Stimulated activated CD4-positive, alpha-beta T cell treated with anti-CD3 and anti-CD28 coated beads, Interleukin-1b, Interleukin-23, amount 100 ng/mL, for 4 hours (primary cell): ENCODE measurements around the gene DGKZ.
"Not testable (repeated sequence)": the region's sequence is repeated elsewhere in the genome, so short reads cannot be mapped to it uniquely, and the experiment has no call there.

Source experiments
- DNase-seq, 2 donors: peaks; one replicate each; pipeline ENCODE4 v3.0.0-alpha.2; 2020; ENCODE audit warnings: low read depth in 2 of 2

DGKZ gene, protein sequence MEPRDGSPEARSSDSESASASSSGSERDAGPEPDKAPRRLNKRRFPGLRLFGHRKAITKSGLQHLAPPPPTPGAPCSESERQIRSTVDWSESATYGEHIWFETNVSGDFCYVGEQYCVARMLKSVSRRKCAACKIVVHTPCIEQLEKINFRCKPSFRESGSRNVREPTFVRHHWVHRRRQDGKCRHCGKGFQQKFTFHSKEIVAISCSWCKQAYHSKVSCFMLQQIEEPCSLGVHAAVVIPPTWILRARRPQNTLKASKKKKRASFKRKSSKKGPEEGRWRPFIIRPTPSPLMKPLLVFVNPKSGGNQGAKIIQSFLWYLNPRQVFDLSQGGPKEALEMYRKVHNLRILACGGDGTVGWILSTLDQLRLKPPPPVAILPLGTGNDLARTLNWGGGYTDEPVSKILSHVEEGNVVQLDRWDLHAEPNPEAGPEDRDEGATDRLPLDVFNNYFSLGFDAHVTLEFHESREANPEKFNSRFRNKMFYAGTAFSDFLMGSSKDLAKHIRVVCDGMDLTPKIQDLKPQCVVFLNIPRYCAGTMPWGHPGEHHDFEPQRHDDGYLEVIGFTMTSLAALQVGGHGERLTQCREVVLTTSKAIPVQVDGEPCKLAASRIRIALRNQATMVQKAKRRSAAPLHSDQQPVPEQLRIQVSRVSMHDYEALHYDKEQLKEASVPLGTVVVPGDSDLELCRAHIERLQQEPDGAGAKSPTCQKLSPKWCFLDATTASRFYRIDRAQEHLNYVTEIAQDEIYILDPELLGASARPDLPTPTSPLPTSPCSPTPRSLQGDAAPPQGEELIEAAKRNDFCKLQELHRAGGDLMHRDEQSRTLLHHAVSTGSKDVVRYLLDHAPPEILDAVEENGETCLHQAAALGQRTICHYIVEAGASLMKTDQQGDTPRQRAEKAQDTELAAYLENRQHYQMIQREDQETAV

GRCh38 chr11:46346886-46347636, at the start of gene DGKZ:
TSS of gene DGKZ (plus strand) at chr11:46347463. CDS start at chr11:46347660, 197 bp downstream.
- peak; percentile 81 to 87 for DNase-seq

- no peak for DNase-seq
Observed at GRCh38 chr11:46298699-46299433, 48.4 kb upstream of the DGKZ start.

- DNase-seq, result no peak
Observed at GRCh38 chr11:46299451-46299961, 47.8 kb upstream of the DGKZ start.

- DNase-seq, result no peak
Observed at GRCh38 chr11:46300270-46300669, 47.0 kb upstream of the DGKZ start.

DNA sequence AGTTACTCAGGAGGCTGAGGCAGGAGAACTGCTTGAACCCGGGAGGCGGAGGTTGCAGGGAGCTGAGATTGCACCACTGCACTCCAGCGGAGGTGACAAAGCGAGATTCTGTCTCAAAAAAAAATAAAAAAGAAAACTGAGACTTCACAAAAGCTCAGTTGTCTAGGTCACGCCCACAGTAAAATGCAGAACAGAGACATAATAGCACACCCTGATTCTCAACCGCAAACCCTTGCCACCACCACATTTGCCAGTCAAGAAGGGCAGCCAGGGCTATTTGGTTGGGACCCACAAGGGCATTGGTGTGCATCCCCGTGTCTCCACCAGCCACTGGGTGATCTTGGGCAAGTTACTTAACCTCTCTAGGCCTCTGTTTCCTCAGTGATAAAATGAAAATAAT, 44.4 kb upstream of the DGKZ start:
- no peak for DNase-seq

DNA sequence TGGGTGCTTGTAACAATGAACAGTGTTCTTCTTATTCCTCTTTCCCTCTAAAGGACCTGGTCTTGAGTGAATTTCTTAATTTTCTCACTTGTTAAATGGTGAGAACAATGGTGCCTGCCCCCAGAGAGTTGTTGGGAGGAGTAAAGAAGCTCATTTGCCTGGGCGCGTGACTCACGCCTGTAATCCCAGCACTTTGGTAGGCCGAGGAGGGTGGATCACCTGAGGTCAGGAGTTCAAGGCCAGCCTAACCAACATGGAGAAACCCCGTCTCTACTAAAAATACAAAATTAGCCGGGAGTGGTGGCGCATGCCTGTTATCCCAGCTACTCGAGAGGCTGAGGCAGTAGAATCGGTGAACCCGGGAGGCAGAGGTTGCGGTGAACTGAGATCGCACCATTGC, 43.2 kb upstream of the DGKZ start:
- DNase-seq, result not testable (repeated sequence)

DNA sequence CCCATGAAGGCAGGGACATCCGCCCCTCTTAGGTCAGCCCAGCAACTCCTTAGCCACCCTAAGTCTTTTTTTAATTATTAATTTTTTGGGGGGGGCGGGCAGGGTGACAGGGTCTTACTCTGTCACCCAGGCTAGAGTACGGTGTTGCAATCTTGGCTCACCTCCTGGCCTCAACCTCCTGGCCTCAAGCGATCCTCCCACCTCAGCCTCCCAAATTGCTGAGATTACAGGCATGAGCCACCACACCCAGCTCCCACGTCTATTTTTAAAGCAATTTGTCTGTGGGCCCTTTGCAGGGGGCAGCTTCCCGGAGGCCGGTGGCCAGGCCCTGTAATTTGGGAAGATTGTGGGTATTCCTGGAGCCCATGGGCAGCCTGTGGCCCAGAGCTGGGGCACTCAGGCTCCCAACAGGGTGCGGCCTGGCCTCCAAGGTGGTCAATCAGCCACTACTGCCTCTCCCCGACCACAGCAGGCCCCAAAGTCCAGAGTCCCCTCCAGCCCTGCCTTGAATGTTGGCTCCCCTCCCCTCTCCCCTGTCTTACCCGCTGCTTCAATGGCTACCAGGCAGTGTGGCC, 42.6 kb upstream of the DGKZ start:
- no peak for DNase-seq

- no peak for DNase-seq
Observed at GRCh38 chr11:46305295-46305694, 42.0 kb upstream of the DGKZ start.

GRCh38 chr11:46306296-46306853, 40.9 kb upstream of the DGKZ start:
- no peak for DNase-seq

DNA sequence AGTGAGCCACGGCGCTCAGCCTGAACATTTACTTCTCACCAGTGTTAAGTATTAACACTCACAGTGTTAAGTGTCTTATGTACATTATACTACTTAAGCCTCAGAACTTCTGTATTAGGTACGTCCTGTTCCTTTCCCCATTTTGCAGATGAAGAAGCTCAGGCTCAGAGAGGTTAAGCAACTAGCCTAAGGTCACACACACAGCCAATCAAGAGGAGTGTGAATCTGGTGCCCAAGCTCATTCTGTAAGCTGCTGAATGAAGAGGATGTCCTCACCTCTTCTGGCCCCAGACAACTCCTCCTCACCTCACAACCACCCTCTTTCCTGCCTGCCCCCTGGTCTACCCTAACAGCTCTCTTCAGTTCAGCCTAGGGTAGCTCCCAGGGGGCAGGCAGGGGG, 39.9 kb upstream of the DGKZ start:
- DNase-seq, result no peak

- no peak for DNase-seq
Observed at GRCh38 chr11:46307785-46308341, 39.4 kb upstream of the DGKZ start.

- peak; percentile 47 to 62 for DNase-seq
Observed at GRCh38 chr11:46308631-46309419, 38.4 kb upstream of the DGKZ start.

DNA sequence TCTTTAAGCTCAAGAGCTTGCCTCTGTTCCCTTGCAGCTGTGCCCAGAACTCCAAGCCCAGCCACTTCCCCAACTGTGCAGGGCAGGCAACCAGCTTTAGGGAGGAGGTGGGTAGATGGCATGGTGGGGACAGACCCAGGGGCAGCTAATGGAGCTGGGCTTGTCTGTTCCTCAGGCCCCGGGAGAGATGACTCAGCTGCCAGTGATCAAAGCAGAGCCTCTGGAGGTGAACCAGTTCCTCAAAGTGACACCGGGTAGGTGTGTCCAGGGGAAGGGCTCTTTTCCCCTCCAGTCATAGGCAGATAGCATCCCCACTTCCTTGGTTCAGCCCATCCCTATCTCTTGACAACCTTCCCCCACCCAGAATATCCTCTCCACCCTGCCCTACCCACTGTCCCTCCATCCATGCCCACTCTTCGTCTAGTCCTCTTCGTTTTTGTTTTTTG, 37.4 kb upstream of the DGKZ start:
- DNase-seq, result no peak

DNA sequence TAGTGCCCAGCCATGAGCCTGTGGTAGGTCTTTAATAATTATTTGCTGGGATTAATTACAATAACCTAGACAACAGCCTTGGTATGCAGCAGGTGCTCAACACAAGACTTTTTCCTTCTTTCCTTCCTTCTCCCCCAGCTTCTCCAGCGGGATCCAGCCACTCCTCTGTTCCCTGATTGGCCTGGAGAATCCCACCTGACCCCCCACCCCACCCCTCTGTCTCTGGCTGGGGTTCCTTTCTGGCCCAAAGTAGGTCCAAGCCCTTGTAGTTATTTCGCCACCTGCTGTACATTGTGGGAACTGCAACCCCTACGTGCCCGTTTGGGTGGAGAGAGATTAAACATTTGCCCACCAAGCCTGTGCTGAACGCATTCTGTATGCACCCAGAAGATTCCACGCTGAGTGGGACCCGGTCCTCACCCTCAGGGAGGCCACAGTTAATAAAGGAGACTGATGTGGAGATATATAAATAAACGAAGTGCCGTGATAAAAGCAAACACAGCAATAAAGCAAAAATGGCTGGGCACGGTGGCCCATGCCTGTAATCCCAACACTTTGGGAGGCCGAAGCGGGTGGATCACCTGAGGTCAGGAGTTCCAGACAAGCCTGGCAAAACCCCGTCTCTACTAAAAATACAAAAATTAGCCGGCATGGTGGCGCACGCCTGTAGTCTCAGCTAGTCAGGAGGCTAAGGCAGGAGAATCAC, 32.1 kb upstream of the DGKZ start:
- peak; percentile 62 to 70 for DNase-seq

DNA sequence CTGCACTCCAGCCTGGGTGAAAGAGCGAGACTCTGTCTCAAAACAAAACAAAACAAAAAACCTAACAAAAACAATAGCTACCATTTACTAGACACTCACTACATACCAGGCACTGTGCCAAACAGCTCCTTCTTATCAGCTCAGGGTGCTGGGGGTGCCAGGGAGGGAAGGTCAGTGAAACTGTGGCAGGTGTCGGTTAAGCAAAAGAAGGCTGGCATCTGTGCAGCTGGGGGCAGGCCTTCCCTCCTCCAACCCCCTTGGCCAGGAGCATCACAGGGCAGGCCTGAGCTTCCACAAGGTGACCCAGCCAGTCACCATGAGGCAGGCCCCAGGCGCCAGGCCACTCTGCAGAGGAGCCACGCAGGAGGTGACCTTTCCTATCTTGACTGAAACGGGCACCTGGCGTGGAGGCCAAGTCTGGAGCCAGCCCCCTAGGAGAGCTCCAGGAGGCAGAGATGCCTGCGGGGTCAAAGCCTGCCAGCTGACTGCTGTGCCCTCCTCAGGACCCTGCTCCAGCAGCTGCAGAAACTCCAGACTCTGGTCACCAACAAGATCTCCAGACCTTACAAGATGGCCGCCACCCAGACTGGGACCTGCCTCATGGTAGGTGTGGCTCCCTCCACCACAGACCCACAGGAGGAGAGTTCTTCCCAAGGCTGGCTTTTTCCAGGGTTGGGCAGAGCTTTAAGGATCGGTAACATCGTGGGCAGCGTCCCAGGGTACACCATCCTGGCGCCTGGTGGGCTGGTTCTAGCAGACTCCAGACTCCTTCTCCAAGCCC, 31.3 kb upstream of the DGKZ start:
- no peak for DNase-seq

DNA sequence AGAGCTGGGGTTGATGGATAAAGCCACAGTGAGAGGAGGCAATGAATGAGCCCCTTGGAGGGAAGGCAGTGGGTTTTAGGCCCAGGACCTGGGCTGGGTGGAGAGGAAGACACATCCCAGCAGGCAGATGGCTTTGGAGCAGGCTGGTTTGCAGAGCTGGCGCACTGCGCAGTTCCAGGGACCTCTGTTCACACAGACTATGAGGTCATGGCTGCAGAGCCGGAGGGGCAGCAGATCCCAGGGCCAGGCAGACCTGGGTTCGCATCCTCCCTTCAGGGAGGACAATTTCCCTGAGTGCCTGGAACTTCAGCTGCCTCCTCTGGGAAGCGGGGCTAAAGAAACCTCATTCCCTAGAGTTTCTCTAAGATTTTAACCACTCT, 28.2 kb upstream of the DGKZ start:
- no peak for DNase-seq

GRCh38 chr11:46321757-46322156, 25.5 kb upstream of the DGKZ start:
- no peak for DNase-seq

- no peak for DNase-seq
Observed at GRCh38 chr11:46322759-46323158, 24.5 kb upstream of the DGKZ start.
